Right ventricle myocardium inferior (tissue), 1 donor: Measurements from ENCODE around the gene FBXO21. TPM values are rescaled to one million over a fixed set of nuclear protein-coding genes. Genes with fewer than 3 reads are reported as not detected.
"Not testable (repeated sequence)": the region's sequence is repeated elsewhere in the genome, so short reads cannot be mapped to it uniquely, and the experiment has no call there.

Experiments
- ATAC-seq: fragments of 200-7000 bp; cut with Tn5 transposase; one replicate; pipeline ENCODE4 v1.9.1; 2020; ENCODE audit warnings: mild to moderate bottlenecking, moderate library complexity
- DNase-seq: peaks from one replicate; pipeline ENCODE4 v3.0.0; 2021; ENCODE audit errors: missing footprints
- intact Hi-C: fragments of 100-400 bp; cut with DNase I; formaldehyde crosslinking; loops from one replicate; pipeline ENCODE4 v1.11.0; 2022
- total RNA-seq: library from RNA; stranded (reverse); fragmentation: NEBNext Ultra II Directional; extraction: Animal tissue kit (Norgen Biotek cat#: 25700); gene quantifications from one replicate; pipeline ENCODE4 v1.2.1, GENCODE V29; 2021
- donor health status: DM: no; HTN: yes; CAD: no; lungs with severe emphysema.

The FBXO21 gene
- total RNA-seq, 1 donor from 2014 or later, result 35.2 TPM

- ATAC-seq, result no peak
- intact Hi-C loops, result no loop called here
- no peak for DNase-seq
These were observed 18.7 kb upstream of the FBXO21 start for GRCh38 chr12:117208811-117209455.

DNA sequence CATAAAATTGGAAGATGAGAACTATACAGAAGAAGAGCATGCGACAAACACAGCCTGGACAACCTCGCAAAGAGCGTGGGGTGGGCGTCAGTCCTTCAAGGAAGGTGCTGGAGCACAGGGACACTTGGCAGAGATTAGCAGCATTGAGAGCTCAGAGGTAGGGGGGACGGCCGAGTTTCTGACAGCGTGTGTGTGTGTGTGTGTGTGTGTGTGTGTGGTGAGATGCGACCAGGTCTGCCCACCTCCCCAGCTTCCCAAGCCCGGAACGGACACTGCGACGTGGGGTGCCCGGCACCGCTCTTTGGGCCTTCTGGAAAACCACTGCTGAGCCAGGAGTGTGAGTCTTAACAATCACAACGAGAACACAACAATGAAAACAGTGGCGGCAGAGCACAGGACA is 17.9 kb upstream of the FBXO21 start:
- DNase-seq (no peak), ATAC-seq (no peak)
- intact Hi-C loops, result no loop called here

GRCh38 chr12:117207675-117208074 is 17.4 kb upstream of the FBXO21 start:
- ATAC-seq (no peak), DNase-seq (no peak)
- intact Hi-C loops, result no loop called here

- ATAC-seq (no peak), DNase-seq (no peak)
- intact Hi-C loops, result no loop called here
These were observed 12.3 kb upstream of the FBXO21 start for GRCh38 chr12:117202556-117202955.

GRCh38 chr12:117202033-117202432 is 11.8 kb upstream of the FBXO21 start:
- intact Hi-C loops, result no loop called here
- ATAC-seq, result no peak
- no peak for DNase-seq

DNA sequence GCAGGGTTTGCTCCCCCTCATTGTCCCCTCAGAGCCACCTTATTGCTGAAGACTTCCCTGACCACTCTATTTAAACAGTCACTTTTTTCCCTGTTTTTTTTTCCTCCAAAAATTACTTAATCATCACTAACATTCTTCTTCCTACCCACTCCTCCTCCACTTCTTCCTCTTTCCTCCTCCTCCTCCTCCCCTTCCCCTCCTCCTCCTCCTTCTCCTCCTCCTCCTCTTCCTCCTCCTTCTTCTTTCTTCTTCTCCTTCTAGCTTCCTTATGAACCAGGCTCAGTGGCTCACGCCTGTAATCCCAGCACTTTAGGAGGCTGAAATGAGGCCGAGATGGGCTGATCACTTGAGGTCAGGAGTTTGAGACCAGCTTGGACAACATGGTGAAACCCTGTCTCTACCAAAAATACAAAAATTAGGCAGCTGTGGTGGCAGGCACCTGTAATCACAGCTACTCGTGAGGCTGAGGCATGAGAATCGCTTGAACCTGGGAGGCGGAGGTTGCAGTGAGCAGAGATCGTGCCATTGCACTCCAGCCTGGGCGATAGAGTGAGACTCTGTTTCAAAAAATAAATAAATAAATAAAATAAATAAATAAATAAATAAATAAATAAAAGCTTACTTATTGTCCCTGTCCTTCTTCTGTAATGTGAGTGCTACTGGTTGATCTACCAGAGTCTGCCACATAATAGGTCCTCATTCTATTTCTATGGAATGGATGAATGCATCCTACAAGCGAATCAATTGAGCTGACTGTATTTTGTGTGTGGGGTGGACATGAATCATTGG is 9.9 kb upstream of the FBXO21 start:
- ATAC-seq, DNase-seq, intact Hi-C loops: not testable (repeated sequence)

DNA sequence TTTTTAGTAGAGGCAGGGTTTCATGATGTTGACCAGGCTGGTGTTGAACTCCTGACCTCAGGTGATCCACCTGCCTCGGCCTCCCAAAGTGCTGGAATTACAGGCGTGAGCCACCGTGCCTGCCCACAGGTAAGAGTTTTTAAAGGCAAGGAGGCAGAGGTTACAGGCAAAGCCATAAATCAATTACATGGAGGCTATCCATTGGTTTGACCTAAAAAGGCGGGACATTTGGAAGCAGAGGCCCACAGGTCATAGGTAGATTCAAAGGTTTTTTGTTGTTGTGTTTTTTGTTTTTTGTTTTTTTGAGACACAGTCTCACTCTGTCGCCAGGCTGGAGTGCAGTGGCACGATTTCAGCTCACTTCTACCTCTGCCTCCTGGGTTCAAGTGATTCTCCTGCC is 6.1 kb upstream of the FBXO21 start:
- intact Hi-C loops, DNase-seq, ATAC-seq: not testable (repeated sequence)

- ATAC-seq, intact Hi-C loops, DNase-seq: not testable (repeated sequence)
These were observed 4.8 kb upstream of the FBXO21 start for GRCh38 chr12:117195027-117195426.

DNA sequence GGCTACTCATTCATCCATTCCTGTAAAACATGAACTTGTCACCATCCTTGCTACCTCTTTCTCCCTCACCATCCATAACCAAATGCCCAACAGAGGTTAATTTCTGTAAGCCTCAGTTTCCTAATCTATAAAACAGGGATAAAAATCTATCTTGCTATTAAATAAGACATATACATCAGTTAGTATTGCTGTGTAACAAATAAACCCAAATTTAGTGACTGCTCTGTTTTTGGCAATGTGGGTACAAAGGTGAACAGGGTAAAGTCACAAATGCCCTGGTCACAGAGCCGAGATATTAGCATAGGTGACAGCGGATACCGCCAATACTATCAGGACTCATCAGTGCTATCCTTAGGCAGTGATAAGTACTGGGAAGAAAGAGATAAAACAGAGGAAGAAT is 3.6 kb upstream of the FBXO21 start:
- DNase-seq (no peak), ATAC-seq (no peak)
- intact Hi-C loops, result no loop called here

- DNase-seq, intact Hi-C loops, ATAC-seq: not testable (repeated sequence)
These were observed 2.3 kb upstream of the FBXO21 start for GRCh38 chr12:117192581-117192980.

DNA sequence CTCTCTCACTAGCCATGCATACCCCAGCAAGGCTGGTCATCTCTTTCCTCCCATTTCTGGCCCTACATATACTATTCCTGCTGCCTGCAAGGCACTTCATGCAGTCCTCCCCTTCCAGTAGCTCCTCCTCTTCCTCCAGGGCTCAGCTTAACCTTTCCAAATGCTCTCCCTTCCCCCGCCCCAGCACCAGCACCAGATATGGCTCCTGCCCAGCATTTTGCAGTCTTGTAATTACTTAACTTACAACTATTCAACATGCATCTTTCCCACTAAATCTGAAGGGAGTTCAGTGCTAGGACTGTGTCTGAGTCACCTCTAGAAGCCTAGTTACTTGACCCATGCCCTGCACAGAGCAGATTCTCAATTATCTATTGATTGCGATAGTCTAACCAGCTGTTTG is 1.8 kb upstream of the FBXO21 start:
- intact Hi-C loops, result no loop called here
- ATAC-seq (no peak), DNase-seq (no peak)

GRCh38 chr12:117189725-117190209 is 503 bp downstream of the FBXO21 start:
- DNase-seq (peak; percentile 70), ATAC-seq (peak; percentile 8)
- intact Hi-C loops, result no loop called here

DNA sequence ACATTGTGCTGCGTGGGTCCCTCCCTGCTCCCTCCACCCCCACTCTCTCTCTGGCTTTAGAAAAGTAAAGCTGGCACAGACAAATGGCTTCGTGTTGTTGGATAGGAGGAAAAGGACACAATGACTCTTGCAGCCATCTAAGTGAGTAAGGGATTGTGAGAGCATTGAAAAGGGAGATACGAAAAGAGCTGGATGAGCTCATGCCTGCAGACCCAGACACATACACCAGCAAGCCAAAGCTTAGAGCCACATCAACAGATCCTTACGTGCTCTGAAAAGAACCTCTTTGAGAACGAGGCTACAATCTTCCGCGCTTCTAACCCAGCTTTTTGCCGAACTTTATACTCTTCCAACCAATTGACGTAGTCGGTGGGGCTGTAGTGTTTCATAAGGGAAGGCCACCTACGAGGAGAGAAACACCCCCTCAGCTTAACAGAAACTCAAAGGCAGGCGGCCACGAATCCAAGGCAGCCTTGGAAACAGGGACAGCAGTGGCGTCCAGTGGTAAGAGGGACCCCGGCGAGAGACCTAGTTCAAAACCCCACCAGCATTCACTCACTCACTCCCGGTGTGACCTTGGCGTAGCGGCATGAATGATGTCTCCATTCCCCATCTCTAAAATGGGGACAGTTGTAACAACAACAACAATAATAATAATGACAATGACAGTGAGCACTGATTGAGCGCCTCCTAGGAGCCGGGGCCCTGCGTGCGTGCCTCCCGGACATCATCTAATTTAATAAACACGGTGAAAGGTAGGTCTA is 1.1 kb downstream of the FBXO21 start:
- intact Hi-C loops, result no loop called here
- DNase-seq, result no peak
- peak; percentile 29 for ATAC-seq

GRCh38 chr12:117188121-117188665 is 2.1 kb downstream of the FBXO21 start:
- intact Hi-C loops, result no loop called here
- DNase-seq (no peak), ATAC-seq (no peak)

- ATAC-seq (no peak), DNase-seq (no peak)
- intact Hi-C loops, result no loop called here
These were observed 2.8 kb downstream of the FBXO21 start for GRCh38 chr12:117187421-117187820.

DNA sequence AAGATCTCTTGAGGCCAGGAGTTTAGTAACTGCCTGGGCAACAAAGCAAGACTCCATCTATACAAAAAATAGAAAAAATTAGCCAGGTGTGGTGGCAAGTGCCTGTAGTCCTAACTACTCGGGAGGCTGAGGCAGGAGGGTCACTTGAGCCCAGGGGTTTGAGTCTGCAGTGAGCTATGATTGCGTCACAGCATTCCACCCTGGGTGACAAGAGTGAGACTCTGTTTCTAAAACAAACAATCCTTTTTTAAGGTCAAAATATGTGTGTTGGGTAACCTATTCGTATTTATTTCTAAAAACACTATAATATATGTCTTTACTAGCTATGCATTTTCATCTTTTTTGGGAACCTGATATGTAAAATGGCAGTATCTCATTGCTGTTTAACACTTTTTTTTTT is 7.4 kb downstream of the FBXO21 start:
- intact Hi-C loops, result no loop called here
- no peak for ATAC-seq

DNA sequence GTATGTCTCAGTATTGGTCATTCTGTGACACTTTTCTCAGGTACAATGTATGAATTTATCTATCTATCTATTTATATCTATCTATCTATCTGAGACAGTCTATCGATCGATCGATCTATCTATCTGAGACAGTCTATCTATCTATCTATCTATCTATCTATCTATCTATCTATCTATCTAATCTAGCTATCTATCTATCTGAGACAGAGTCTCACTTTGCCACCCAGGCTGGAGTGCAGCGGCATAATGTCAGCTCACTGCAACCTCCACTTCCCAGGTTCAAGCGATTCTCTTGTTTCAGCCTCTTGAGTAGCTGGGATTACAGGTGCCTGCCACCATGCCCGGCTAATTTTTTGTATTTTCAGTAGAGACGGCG is 8.8 kb downstream of the FBXO21 start:
- ATAC-seq, intact Hi-C loops, DNase-seq: not testable (repeated sequence)

More for the DNA sequence above, 7.4 kb downstream of the FBXO21 start:
- no peak for DNase-seq

GRCh38 chr12:117180758-117181467 is 9.4 kb downstream of the FBXO21 start:
- no peak for ATAC-seq
- intact Hi-C loops, result no loop called here

DNA sequence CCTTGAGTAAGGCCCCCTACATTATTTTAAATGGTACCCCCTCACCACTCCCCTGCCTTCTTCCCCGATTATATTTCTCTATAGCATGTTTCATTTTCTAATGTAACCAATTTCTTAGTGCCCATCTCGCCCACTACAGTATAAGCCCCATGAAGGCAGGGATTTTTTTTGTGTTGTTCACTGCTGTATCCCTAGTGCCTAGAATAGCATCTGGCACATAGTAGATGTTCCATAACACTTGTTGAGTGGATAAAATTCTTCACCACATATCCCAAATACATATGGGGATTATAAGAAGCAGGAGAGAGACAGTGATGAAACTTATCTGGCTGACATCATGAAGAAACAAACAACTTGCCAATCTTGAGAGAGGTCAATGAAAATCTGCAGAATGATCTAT is 11.5 kb downstream of the FBXO21 start:
- DNase-seq, result no peak
- ATAC-seq, result no peak
- intact Hi-C loops, result no loop called here

More at GRCh38 chr12:117180758-117181467, 9.4 kb downstream of the FBXO21 start:
- no peak for DNase-seq
